Gastroesophageal sphincter (tissue), 2 donors: ENCODE measurements around the gene CLDN8.

ENCODE experiments used
- POLR2A ChIP-seq, 2 donors: fragments of 450-650 bp; IDR thresholded peaks; one replicate each; pipeline ENCODE4 v1.6.1; 2017; ENCODE audit warnings: antibody characterized with exemption in 2 of 2, mild to moderate bottlenecking in 2 of 2, moderate library complexity in 1 of 2
- POLR2AphosphoS5 ChIP-seq: sonication (generic); formaldehyde crosslinking; IDR thresholded peaks from one replicate; pipeline ENCODE4 v1.6.1; 2017; ENCODE audit warnings: antibody characterized with exemption

DNA sequence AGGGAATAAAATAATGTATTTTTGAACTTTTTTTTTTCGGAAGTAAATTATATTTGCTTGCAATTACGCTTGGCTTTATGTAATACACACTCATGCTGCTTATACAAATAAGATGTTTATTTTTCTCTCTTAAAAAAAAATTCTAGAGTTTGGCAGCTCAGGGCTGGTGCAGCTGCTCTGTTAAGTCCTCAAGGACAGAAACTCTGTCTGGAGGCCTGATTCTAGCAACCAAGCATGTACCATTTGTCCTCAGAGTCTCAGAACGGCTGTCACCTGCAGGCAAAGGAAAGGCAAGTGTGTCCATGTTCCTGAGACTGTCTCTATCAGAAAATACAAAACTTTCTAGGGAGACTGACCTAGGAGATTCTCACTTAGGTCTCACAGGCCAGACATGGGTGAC is 26.1 kb downstream of the CLDN8 start:
- TF ChIP-seq POLR2A (IDR thresholded peaks at IDR 0.05) (no peak), POLR2AphosphoS5 (no peak)
